Measurements from ENCODE around the gene FAM53B.

The FAM53B gene

DNA sequence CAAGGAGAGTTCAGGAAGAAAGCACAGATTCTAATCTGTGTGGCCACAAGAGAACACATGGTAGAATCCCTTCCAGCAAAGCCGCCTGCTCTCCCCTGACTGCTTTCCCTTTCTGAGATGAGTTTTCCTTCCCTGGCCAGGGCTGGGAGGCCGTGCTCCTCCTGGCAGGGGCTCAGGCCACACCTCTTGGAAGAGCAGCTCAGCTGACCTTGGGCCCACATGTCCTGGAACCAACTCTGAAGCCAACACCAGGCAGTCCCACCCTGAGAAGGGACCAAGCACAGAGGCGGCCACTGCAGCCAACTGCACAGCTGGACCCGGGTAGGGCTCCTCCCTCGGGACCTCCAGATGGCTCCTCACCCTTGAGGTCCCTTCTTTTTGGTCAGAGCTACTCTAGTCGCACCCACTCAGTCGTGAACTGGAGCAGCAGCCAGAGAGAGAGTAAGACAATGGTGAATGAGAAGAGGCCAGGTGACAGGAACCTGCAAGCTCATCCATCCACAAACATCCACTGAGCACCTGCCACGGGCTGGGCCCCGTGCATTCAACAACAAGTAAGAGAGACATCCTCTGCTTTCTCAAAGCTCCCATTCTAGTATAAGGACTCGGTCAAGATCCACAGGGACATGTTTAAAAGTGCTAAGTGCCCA, 40.3 kb downstream of the FAM53B start:
- H3K4me1 ChIP-seq (ENCODE audit: control insufficient read depth, low read depth, low read length): peaks cover 10% of the 10 kb centered on the region
- no peaks in the 10 kb centered on the region for H3K27me3 ChIP-seq (ENCODE audit: control insufficient read depth, insufficient read depth, low read length)
- H3K4me3 ChIP-seq (ENCODE audit: low read length): no peak overlapping the region
- no peaks in the 10 kb centered on the region for H3K9me3 ChIP-seq (ENCODE audit: control insufficient read depth, low read depth, low read length)
- H3K9ac ChIP-seq (ENCODE audit: low read length): no peak overlapping the region
- H3K27ac ChIP-seq (ENCODE audit: low read length): no peak overlapping the region
- H3K36me3 ChIP-seq (ENCODE audit: control insufficient read depth, low read depth, low read length): no peaks in the 10 kb centered on the region

DNA sequence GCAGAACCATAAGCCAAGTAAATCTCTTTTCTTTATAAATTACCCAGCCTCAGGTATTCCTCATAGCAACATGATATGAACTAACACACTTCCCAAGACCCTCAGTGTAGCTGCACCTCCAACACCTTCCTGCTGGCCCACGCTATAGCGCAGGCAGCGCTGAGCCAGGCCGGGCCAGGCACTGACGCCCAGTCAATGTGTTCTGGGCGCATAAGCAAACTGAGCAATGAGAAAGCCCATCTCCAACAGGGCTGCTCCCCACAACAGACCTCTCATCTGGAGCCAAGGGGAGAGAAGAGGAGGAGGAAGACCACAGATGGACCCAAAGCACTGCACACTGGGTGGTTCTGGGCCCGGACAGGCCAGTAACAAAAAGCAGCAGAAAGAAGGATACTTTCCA, 40.8 kb downstream of the FAM53B start:
- Histone ChIP-seq H3K4me3 (ENCODE audit: low read length) (no peak overlapping the region), H3K9ac (ENCODE audit: low read length) (no peak overlapping the region), H3K27ac (ENCODE audit: low read length) (no peak overlapping the region), H3K27me3 (ENCODE audit: control insufficient read depth, insufficient read depth, low read length) (no peaks in the 10 kb centered on the region), H3K36me3 (ENCODE audit: control insufficient read depth, low read depth, low read length) (no peaks in the 10 kb centered on the region), H3K9me3 (ENCODE audit: control insufficient read depth, low read depth, low read length) (no peaks in the 10 kb centered on the region), H3K4me1 (ENCODE audit: control insufficient read depth, low read depth, low read length) (peaks cover 4% of the 10 kb centered on the region)

DNA sequence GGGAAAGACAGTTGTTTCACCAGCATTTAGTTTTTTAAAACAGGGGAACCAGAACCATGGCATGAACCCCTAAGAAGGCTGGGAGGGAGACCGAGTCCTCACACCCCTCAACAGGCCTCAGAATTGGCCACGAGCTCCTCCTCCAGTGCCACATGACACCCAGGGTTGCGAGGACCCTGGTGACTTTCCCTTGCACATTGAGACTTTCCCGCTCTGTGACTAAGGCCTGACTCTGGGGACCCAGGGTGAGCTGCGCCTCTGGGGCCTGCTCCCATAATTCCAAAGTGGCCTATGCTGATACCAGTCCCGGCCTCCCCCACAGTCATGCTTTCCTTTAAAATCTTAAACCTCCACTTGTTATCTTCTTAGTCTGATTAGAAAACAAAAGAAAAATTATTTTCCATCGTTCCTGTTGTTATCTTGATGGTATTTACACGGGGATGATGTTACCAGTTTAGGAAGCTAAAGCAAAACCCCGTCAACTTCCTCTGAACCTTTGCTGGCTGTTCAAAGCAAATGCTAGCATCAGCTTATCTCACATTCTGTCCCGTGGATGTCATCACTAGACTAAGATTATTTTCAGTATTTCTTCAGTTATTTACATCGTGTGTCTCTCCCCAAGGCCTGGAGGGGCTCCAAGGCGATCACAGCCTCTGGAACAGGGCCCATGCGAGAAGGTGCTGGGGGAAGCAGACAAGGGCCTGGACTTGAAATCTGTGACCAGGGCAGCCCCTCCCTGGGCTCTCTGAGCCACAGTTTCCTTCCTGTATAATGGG, 42.1 kb downstream of the FAM53B start:
- no peak overlapping the region for H3K4me3 ChIP-seq (ENCODE audit: low read length)
- H3K9me3 ChIP-seq (ENCODE audit: control insufficient read depth, low read depth, low read length): no peaks in the 10 kb centered on the region
- no peak overlapping the region for H3K27ac ChIP-seq (ENCODE audit: low read length)
- H3K9ac ChIP-seq (ENCODE audit: low read length): no peak overlapping the region
- no peaks in the 10 kb centered on the region for H3K27me3 ChIP-seq (ENCODE audit: control insufficient read depth, insufficient read depth, low read length)
- no peaks in the 10 kb centered on the region for H3K36me3 ChIP-seq (ENCODE audit: control insufficient read depth, low read depth, low read length)
- H3K4me1 ChIP-seq (ENCODE audit: control insufficient read depth, low read depth, low read length): peaks cover 3% of the 10 kb centered on the region

DNA sequence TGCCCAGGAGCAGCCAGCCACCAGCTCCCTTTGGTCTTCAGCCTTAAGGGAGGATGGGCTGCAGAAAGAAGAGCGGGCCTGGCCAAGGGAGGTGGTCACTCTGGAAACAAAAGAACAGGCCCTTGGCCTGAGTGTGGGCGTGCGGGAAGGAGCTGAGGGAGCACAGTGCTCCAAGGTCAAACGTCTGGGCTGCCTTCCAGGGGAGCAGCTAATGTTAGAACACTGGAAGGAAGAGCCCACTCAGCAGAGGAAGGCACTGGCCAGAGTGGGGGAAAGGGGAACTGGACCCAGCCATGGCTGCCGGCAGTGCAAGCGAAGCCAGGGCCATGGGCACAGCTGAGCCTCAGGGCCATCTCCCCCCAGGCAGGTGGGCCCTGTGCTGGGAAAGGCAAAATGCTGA, 42.7 kb downstream of the FAM53B start:
- no peak overlapping the region for H3K4me3 ChIP-seq (ENCODE audit: low read length)
- H3K4me1 ChIP-seq (ENCODE audit: control insufficient read depth, low read depth, low read length): peaks cover 3% of the 10 kb centered on the region
- H3K36me3 ChIP-seq (ENCODE audit: control insufficient read depth, low read depth, low read length): no peaks in the 10 kb centered on the region
- H3K27ac ChIP-seq (ENCODE audit: low read length): no peak overlapping the region
- no peak overlapping the region for H3K9ac ChIP-seq (ENCODE audit: low read length)
- H3K27me3 ChIP-seq (ENCODE audit: control insufficient read depth, insufficient read depth, low read length): no peaks in the 10 kb centered on the region
- H3K9me3 ChIP-seq (ENCODE audit: control insufficient read depth, low read depth, low read length): no peaks in the 10 kb centered on the region

DNA sequence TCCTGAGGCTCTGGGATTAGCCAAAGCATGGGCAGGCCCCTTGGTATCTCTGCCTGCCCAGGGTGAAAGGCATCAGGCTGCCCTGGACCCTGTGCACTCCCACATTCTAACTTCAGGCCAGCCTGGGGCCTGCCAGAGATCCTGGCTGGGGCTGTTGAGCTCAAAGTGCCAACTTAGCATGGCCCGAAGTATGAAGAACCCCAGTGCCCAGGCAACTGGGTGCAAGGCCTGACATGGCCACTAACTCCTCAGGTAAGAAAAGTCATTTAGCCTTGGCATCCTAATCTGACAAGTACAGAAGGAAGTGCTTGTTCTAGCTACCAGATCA, 43.2 kb downstream of the FAM53B start:
- H3K27me3 ChIP-seq (ENCODE audit: control insufficient read depth, insufficient read depth, low read length): no peaks in the 10 kb centered on the region
- no peak overlapping the region for H3K27ac ChIP-seq (ENCODE audit: low read length)
- no peak overlapping the region for H3K9ac ChIP-seq (ENCODE audit: low read length)
- H3K4me1 ChIP-seq (ENCODE audit: control insufficient read depth, low read depth, low read length): peaks cover 3% of the 10 kb centered on the region
- H3K4me3 ChIP-seq (ENCODE audit: low read length): no peak overlapping the region
- H3K36me3 ChIP-seq (ENCODE audit: control insufficient read depth, low read depth, low read length): no peaks in the 10 kb centered on the region
- no peaks in the 10 kb centered on the region for H3K9me3 ChIP-seq (ENCODE audit: control insufficient read depth, low read depth, low read length)

DNA sequence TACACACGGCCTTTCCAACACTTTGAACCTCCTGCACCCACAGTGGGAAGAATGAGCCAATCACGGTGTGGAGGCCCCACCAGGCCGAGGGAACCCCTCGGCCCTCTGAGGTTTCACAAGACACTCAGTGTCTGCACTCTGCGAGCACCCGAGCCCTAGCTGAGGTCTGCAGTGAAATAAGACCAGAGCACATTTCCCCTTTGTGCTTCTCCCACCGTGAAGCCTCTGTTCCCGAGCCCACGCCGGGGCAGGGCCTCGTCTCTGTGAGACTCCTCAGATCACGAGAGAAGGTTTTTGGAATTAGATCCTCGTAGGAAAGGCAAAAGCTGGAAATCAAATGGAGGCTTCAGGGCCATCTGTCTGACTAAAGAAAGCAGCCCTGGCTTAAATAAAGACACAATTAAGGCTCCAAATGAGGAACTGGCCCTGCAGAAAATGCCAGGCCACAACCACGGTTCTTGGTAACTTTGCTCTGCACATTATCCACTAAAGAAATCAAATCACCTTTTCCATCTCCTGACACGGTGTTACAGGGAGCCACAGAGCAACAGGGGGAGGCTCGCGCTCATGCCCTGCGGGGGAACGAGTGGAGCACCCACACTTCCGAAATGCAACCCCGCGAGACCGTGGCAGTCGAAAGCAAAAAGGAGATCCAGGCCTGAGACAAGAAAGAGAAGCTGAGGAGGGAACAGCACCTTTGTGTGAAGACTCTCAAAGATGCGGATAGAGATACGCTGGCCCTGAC, 43.7 kb downstream of the FAM53B start:
- Histone ChIP-seq H3K9ac (ENCODE audit: low read length) (no peak overlapping the region), H3K9me3 (ENCODE audit: control insufficient read depth, low read depth, low read length) (no peaks in the 10 kb centered on the region), H3K4me1 (ENCODE audit: control insufficient read depth, low read depth, low read length) (peaks cover 3% of the 10 kb centered on the region), H3K27me3 (ENCODE audit: control insufficient read depth, insufficient read depth, low read length) (no peaks in the 10 kb centered on the region), H3K27ac (ENCODE audit: low read length) (no peak overlapping the region), H3K4me3 (ENCODE audit: low read length) (no peak overlapping the region), H3K36me3 (ENCODE audit: control insufficient read depth, low read depth, low read length) (no peaks in the 10 kb centered on the region)

DNA sequence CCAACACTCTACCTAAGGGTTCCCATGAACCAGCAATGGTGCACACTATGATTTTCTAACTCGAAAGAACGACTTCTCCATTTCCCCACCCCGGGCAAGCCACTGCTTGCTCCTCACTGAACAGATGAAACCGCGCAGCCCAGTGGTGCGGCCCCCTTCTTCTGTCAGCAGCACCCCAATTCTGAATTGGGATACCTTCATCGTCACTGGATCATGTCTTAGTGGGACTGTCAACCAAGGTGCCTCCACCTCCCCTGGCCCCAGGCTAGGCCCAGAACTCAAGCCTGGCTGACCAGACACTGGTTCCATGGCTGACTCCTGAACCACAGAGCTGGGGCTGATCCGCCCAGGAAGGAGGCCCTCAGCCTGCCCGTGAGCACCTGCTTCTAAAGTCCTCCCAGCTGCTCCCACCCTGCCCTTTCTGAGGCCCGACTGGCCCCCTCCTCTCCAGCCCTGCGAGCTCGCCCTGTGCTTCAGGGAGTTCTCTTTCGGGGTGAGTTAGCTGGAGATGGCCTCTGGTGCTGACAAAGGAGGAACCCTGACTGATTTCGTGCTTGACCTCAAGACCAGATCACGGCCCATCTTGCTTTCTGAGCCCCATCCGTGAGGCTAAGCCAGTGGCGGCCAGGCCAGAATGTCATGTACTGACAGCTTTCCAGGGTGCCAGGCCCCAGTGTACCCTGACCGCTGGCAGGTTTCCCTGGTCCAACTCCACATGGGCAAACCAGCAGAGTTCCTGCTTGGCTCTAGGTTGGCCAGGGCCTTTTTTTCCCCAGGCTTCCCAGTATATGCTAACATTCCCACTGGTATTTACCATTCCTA, 44.5 kb downstream of the FAM53B start:
- peaks cover 3% of the 10 kb centered on the region for H3K4me1 ChIP-seq (ENCODE audit: control insufficient read depth, low read depth, low read length)
- H3K4me3 ChIP-seq (ENCODE audit: low read length): no peak overlapping the region
- no peaks in the 10 kb centered on the region for H3K36me3 ChIP-seq (ENCODE audit: control insufficient read depth, low read depth, low read length)
- H3K27me3 ChIP-seq (ENCODE audit: control insufficient read depth, insufficient read depth, low read length): no peaks in the 10 kb centered on the region
- H3K9ac ChIP-seq (ENCODE audit: low read length): no peak overlapping the region
- H3K9me3 ChIP-seq (ENCODE audit: control insufficient read depth, low read depth, low read length): no peaks in the 10 kb centered on the region
- H3K27ac ChIP-seq (ENCODE audit: low read length): no peak overlapping the region

DNA sequence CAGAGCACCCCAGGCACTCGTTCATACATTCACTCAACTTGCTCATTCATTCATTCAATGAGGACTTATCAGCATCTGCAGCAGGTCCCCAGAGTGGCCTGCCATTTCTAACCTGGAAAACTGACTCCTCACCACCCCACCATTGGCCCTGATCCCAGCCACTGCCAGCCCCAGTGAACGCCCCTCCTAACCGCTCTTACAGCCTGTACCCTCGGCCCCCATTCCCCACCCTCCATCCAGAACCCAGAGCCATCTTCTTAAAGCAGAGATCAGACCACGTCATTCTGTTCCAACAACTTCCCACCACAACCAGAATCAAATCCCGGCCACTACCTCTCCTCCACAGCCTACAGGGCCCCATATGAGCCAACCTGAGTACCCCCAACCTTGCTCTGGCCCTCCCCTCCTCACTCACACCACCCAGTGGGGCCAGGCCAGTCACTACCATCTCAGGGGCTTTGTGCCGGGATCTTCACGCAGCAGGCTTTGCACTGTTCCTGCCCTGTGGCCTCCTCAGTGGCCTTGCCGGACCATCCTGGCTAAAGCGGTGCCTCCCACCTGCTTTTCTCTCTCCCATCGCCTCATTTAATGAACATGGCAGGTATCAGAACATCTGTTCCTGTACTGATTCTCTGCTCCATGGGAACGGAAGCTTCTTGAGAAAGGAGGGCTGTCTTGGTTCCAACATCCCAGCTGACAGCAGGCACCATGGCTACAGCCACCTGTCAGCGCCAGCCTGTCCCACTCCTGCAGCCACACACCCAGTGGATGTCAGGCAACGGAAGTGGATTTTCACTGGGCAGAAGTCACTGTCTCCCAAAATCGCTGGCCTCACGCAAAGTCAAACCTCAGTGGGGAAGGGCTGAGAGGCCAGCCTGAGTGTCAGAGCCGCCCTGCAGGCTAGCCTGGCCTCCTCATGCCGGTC, 45.4 kb downstream of the FAM53B start:
- no peak overlapping the region for H3K4me3 ChIP-seq (ENCODE audit: low read length)
- H3K36me3 ChIP-seq (ENCODE audit: control insufficient read depth, low read depth, low read length): no peaks in the 10 kb centered on the region
- H3K4me1 ChIP-seq (ENCODE audit: control insufficient read depth, low read depth, low read length): peaks cover 3% of the 10 kb centered on the region
- H3K27ac ChIP-seq (ENCODE audit: low read length): no peak overlapping the region
- no peak overlapping the region for H3K9ac ChIP-seq (ENCODE audit: low read length)
- no peaks in the 10 kb centered on the region for H3K27me3 ChIP-seq (ENCODE audit: control insufficient read depth, insufficient read depth, low read length)
- no peaks in the 10 kb centered on the region for H3K9me3 ChIP-seq (ENCODE audit: control insufficient read depth, low read depth, low read length)

DNA sequence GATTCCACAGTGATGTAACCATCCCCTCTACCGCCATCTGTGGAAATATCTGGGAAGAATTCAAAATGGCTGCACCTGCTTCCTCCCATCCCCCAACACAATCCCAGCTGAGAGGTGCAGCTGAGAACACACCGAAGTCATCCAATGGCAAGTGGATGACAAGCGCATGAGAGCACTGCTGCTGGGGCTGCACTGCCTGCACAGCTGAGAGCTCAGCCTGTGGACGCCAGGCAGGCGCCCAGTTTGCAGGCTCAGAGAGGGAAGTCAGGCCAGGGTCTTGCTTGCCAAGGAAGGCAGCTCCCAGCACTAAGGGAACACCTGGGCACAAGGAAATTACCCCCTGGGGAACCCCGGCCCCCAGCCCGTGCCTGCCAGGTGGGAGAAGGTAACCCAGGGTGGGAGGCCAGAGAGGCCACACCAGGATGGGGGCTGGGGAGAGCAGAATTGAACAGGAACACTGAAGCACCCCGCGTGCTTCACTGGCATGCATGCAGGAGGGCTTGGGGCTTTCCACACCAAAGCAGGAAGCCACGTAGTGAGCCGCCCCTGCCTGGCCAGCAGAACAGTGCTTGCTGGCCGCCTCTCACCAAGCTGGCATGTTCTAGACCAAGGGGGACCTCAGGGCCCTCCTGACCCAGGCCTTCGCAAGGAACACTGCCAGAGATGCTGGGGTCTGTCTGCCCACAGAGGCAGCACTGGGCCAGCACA, 46.2 kb downstream of the FAM53B start:
- Histone ChIP-seq H3K9me3 (ENCODE audit: control insufficient read depth, low read depth, low read length) (no peaks in the 10 kb centered on the region), H3K36me3 (ENCODE audit: control insufficient read depth, low read depth, low read length) (no peaks in the 10 kb centered on the region), H3K4me1 (ENCODE audit: control insufficient read depth, low read depth, low read length) (peaks cover 3% of the 10 kb centered on the region), H3K27ac (ENCODE audit: low read length) (no peak overlapping the region), H3K9ac (ENCODE audit: low read length) (no peak overlapping the region), H3K27me3 (ENCODE audit: control insufficient read depth, insufficient read depth, low read length) (no peaks in the 10 kb centered on the region), H3K4me3 (ENCODE audit: low read length) (no peak overlapping the region)

DNA sequence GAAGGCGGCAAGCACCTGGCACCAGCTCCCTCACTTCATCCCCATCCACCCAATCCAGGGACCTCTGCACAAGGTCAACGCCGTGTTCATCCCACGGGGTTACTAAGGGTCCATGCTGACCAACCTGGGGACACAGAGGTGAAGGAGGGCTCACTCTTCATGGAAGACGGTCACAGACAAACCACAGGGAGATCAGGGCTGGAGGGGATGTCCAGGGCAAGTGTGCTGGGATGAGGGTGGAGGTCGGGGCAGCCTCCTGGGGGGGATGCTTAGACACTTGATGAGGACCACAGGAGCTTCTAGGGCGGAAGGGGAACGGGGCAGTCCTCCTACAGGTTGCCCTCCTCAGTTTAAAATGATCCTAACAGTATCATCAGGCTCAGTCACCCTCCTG, 46.7 kb downstream of the FAM53B start:
- H3K4me3 ChIP-seq (ENCODE audit: low read length): no peak overlapping the region
- H3K27ac ChIP-seq (ENCODE audit: low read length): no peak overlapping the region
- no peaks in the 10 kb centered on the region for H3K36me3 ChIP-seq (ENCODE audit: control insufficient read depth, low read depth, low read length)
- H3K4me1 ChIP-seq (ENCODE audit: control insufficient read depth, low read depth, low read length): peaks cover 3% of the 10 kb centered on the region
- no peak overlapping the region for H3K9ac ChIP-seq (ENCODE audit: low read length)
- H3K9me3 ChIP-seq (ENCODE audit: control insufficient read depth, low read depth, low read length): no peaks in the 10 kb centered on the region
- H3K27me3 ChIP-seq (ENCODE audit: control insufficient read depth, insufficient read depth, low read length): no peaks in the 10 kb centered on the region

Measured in iPS-18a (cell line).